ENCODE results near the gene TNFAIP8L3.

Gene TNFAIP8L3

DNA sequence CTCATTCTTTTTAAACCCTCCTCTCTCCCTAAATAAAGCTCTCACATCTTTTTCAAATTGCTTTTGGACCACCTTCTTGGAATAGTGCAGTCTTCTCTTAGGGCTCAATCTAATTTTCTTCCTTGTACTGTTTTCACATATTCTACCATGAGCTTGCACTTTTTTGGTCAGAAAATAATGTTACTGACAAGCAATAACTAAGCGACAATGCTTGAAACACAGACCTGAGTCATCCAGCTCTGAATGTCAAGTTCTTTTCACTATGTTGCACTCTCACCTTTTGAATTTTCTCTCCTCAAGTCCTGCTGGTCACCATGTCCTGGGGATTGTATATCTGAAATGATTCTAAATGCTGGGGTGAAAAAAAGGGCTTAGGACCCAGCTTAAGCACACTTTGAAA, 8.9 kb downstream of the TNFAIP8L3 start:
- H3K27ac ChIP-seq, result no peak overlapping the region
- no peak overlapping the region for H3K4me3 ChIP-seq (ENCODE audit: low read depth, low read length)
- no peaks in the 10 kb centered on the region for H3K36me3 ChIP-seq
- no peaks in the 10 kb centered on the region for H3K27me3 ChIP-seq (ENCODE audit: insufficient read depth, low read depth, severe bottlenecking)
- no peaks in the 10 kb centered on the region for H3K9me3 ChIP-seq (ENCODE audit: severe bottlenecking)
- TF ChIP-seq, protein P1, sequence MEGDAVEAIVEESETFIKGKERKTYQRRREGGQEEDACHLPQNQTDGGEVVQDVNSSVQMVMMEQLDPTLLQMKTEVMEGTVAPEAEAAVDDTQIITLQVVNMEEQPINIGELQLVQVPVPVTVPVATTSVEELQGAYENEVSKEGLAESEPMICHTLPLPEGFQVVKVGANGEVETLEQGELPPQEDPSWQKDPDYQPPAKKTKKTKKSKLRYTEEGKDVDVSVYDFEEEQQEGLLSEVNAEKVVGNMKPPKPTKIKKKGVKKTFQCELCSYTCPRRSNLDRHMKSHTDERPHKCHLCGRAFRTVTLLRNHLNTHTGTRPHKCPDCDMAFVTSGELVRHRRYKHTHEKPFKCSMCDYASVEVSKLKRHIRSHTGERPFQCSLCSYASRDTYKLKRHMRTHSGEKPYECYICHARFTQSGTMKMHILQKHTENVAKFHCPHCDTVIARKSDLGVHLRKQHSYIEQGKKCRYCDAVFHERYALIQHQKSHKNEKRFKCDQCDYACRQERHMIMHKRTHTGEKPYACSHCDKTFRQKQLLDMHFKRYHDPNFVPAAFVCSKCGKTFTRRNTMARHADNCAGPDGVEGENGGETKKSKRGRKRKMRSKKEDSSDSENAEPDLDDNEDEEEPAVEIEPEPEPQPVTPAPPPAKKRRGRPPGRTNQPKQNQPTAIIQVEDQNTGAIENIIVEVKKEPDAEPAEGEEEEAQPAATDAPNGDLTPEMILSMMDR (IDR thresholded peaks at IDR 0.05; ENCODE audit: low read depth, low read length), result no peak
- DNase-seq, result no peak

DNA sequence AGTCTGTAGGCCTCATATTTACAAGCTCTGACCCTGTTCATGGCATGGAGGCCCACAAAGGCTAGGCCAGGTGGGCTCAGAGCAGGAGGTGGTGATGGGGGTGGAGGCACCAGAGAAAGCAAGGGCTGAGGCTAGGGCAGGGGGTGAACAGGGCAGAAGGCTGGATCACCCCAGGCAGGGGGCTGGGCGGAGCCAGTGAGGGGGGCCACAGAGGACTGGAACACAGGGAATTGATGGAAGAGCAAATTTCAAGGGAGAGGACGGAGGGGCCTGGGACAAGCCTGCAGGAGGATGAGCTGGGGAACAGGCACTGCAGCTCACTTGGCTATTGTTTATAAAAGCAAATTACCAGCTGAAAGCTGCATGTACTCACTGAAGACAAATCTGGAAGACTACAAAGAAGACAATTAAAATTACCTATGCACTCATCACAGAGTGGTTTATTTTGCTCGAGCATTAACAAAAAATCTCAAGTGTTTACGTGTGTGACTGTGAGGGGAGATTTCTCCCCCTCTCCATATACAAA, 11.0 kb downstream of the TNFAIP8L3 start:
- DNase-seq, result no peak

DNA sequence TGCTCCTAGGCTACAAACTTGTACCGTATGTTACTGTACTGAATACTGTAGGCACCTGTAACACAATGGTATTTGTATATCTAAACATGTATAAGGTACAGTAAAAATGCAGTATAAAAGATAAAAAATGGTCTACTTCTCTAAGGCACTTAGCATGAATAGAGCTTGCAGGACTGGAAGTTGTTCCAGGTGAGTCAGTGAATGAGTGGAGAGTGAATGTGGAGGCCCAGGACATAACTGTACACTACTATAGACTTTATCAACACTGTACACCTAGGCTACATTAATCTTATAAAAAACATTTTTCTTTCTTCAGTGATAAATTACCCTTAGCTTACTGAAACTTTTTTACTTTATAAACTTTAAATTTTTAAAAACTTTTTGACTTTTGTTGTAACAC, 12.5 kb downstream of the TNFAIP8L3 start:
- Histone ChIP-seq H3K9me3 (ENCODE audit: severe bottlenecking) (no peaks in the 10 kb centered on the region), H3K36me3 (no peaks in the 10 kb centered on the region), H3K27ac (no peak overlapping the region), H3K4me3 (ENCODE audit: low read depth, low read length) (no peak overlapping the region), H3K27me3 (ENCODE audit: insufficient read depth, low read depth, severe bottlenecking) (no peaks in the 10 kb centered on the region)
- TF ChIP-seq, protein P1 (IDR thresholded peaks at IDR 0.05; ENCODE audit: low read depth, low read length), result no peak
- DNase-seq, result no peak

More for the DNA sequence above, 11.0 kb downstream of the TNFAIP8L3 start:
- Histone ChIP-seq H3K4me3 (ENCODE audit: low read depth, low read length) (no peak overlapping the region), H3K9me3 (ENCODE audit: severe bottlenecking) (no peaks in the 10 kb centered on the region), H3K27ac (no peak overlapping the region), H3K36me3 (no peaks in the 10 kb centered on the region), H3K27me3 (ENCODE audit: insufficient read depth, low read depth, severe bottlenecking) (no peaks in the 10 kb centered on the region)
- TF ChIP-seq, protein P1 (IDR thresholded peaks at IDR 0.05; ENCODE audit: low read depth, low read length), result no peak

DNA sequence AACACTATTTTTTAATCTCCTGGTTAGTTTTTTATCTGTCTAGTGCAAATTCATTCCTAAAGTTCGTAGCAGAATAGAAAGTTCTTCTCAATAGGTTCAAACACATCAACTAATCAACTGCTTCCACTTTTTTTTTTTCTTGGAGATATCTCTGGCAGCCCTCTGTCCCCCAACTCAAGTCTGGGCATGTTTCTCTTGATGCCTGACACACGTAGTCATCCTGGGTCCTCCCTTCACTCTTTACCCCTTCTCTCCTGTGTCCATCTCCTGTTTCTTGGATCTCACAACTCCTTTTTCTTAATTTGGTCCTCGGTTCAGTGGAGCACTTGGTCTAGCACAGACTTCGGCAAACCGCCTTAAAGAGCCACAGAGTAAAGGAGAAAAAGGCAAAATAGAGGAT, 14.4 kb downstream of the TNFAIP8L3 start:
- Histone ChIP-seq H3K9me3 (ENCODE audit: severe bottlenecking) (no peaks in the 10 kb centered on the region), H3K27me3 (ENCODE audit: insufficient read depth, low read depth, severe bottlenecking) (no peaks in the 10 kb centered on the region), H3K4me3 (ENCODE audit: low read depth, low read length) (no peak overlapping the region), H3K27ac (no peak overlapping the region), H3K36me3 (no peaks in the 10 kb centered on the region)
- TF ChIP-seq, protein P1 (IDR thresholded peaks at IDR 0.05; ENCODE audit: low read depth, low read length), result no peak
- no peak for DNase-seq

DNA sequence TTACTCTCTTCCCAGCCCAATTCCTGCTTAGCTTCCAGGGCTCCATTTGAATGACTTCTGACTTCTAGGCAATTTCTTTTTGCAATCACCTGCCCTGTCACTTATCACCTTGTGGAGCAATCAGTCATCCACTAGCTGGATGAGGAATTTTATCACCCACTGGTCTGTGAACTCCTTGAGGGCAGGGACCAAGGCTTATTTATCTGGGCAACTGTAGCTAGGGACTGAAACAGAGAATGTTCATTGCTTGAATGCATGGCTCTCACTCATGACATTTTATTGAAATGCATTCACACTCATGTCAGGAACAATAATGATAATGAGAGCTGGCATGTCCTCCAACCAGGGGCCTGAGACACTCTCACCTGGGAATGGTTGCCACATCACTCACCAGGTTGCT, 15.5 kb downstream of the TNFAIP8L3 start:
- Histone ChIP-seq H3K4me3 (ENCODE audit: low read depth, low read length) (no peak overlapping the region), H3K27ac (no peak overlapping the region), H3K36me3 (no peaks in the 10 kb centered on the region), H3K9me3 (ENCODE audit: severe bottlenecking) (no peaks in the 10 kb centered on the region), H3K27me3 (ENCODE audit: insufficient read depth, low read depth, severe bottlenecking) (no peaks in the 10 kb centered on the region)
- TF ChIP-seq, protein P1 (IDR thresholded peaks at IDR 0.05; ENCODE audit: low read depth, low read length), result no peak
- DNase-seq, result no peak

All from WERI-Rb-1 (cell line).